HG02884 (cell line): Measurements from ENCODE around the gene PLCG1.

ENCODE experiments used
- ATAC-seq: cut with Tn5 transposase; IDR thresholded peaks from one replicate; pipeline ENCODE4 v1.9.1; 2021; ENCODE audit warnings: mild to moderate bottlenecking, moderate library complexity; ENCODE audit not compliant: unreplicated experiment

Gene PLCG1

GRCh38 chr20:41165001-41165882 lies 27.9 kb downstream of the PLCG1 start:
- no peak for ATAC-seq

- no peak for ATAC-seq
These were observed 29.1 kb downstream of the PLCG1 start for GRCh38 chr20:41166201-41167117.

DNA sequence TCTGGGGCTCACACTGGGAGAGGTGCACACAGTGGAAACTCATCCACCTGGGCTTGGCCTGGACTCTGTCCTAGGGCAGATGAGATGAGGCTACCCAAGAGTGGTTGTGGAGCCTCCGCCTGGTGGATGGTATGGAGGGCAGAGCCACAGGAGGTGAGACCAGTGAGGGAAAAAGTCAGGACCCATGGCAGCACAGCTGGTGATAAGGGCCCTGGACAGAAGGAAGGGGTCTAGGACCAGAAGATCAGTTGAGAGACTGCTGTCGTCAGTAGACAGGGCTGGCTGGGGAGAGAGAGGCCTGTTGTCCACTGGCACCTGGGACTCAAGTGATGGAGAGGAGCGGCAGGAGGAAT lies 29.8 kb downstream of the PLCG1 start:
- ATAC-seq = no peak

GRCh38 chr20:41167481-41168253 lies 30.3 kb downstream of the PLCG1 start:
- no peak for ATAC-seq

GRCh38 chr20:41168281-41169161 lies 31.2 kb downstream of the PLCG1 start:
- no peak for ATAC-seq

GRCh38 chr20:41169162-41169690 lies 31.9 kb downstream of the PLCG1 start:
- no peak for ATAC-seq

GRCh38 chr20:41169791-41170351 lies 32.5 kb downstream of the PLCG1 start:
- ATAC-seq = no peak

- ATAC-seq = no peak
These were observed 33.2 kb downstream of the PLCG1 start for GRCh38 chr20:41170386-41171105.

DNA sequence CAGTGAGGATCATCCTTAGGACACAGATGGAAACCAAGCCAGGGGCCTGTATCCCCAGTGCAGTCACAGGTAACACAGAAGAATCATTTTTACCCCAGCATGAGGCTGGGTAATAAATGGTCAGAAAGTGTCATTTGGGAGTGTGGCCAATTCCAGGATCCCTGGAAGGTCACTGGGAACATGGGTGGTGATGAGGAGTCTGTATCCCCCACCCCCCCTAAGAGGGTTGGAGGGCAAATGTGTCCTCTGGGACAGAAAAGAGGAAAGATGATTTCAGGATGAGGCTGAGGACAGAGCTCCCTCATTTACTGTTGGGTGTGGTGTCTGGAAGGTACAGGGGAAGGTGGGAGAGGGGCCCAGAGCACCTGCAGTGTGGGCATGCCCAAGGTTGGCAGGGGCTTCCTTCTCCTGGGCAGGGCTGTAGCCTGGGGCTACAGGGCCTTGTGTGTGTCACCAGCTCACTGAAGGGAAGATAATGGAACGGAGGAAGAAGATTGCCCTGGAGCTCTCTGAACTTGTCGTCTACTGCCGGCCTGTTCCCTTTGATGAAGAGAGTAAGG lies 34.5 kb downstream of the PLCG1 start:
- ATAC-seq = no peak

- peak; percentile 21 for ATAC-seq
These were observed 35.2 kb downstream of the PLCG1 start for GRCh38 chr20:41172296-41173140.

DNA sequence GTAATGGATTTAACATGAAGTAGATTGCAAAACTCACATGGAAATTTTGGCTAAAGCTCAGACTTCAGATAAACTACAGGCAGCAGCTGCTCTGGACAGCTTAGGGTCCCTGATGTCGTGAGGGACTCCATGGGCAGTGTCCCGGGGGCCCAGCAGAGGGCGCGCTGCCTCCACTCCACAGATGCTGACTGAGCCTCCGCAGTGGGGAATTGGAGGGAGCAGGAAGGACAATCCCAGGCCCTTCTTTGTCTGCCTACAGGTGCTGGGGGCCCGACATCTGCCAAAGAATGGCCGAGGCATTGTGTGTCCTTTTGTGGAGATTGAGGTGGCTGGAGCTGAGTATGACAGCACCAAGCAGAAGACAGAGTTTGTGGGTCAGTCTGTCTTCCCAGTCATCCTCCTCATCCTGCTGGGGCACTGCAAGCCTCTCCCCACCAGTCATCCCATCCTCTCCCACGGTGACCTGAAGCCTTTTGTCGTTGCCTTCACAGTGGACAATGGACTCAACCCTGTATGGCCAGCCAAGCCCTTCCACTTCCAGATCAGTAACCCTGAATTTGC lies 35.9 kb downstream of the PLCG1 start:
- ATAC-seq = peak; percentile 77

- no peak for ATAC-seq
These were observed 36.5 kb downstream of the PLCG1 start for GRCh38 chr20:41173791-41174341.

- no peak for ATAC-seq
These were observed 37.0 kb downstream of the PLCG1 start for GRCh38 chr20:41174373-41174772.

DNA sequence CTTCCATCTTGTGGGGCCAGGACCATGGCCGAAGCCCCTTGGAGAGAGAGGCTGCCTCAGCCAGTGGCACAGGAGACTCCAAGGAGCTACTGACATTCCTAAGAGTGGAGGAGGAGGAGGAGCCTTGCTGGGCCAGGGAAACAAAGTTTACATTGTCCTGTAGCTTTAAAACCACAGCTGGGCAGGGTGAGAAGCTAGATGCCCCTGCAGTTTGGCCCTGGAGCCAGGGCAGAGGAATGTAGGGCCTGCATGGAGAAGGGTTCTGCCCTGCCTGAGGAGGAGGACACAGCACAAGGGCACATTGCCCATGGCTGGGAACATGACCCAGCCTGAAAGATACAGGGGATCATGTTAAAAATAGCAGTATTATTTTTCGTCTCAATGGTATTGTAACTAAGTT lies 37.4 kb downstream of the PLCG1 start:
- ATAC-seq = no peak

DNA sequence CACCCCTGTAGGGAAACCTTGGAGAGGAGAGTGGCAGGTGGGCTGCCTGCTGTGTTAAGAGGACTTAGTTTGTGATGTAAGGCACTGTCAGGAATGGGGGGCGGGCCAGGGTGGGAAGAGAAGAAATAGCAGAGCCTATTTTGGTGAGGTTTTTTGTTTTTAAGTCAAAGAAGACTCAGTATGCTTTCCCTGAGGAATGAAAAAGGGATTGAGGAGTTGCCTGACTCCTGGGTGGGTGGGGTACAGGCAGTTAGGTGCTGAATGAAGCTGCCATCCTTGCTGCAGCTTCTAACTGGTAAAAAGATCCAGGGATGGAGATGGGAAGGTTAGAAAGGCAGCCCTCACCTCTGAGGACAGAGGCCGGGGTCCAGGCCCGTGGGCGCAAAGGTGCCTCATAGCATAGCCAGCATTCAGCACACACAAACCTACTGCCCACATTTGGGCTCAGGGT lies 37.9 kb downstream of the PLCG1 start:
- ATAC-seq = no peak

DNA sequence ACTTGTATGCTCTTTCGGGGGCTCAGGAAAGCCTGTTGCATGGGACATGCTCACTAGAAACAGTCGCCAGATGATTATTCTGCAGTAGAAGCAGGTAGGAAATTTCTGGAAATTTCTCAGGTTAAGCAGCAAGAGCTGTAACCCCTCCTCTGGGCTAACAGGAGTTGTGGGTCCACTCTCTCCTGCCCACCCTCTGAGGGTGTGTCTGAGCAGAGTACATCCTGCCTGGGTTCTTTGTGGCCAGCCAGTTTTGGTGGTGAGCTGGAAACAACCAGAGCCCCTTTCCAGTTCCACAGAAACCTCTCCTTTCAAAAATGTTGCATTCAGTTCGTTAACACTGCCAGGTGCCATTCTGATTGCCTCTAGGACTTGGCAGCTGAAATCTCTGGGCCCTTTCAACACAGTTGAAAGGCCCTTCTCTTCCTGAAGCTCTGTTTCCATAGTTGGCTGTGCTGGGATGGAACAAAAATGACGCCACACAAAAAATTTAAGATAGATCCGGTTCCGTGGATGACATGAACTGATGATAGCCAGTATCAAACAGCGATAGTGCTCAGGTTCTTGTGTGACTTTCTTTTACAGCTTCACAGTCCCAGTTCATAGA lies 38.5 kb downstream of the PLCG1 start:
- no peak for ATAC-seq
